ENCODE measurements around the gene NXPE1. TPM values are rescaled to one million over a fixed set of nuclear protein-coding genes. Genes with fewer than 3 reads are reported as not detected.

NXPE1 gene
- total RNA-seq, 1 donor from 2014 or later: not detected

- no peak for DNase-seq (ENCODE audit: low spot score in 2 of 2)
- H3K27ac ChIP-seq: no peak overlapping the region
- H3K4me3 ChIP-seq: no peak overlapping the region
- peaks cover 0 to 9% of the 10 kb centered on the region in 2 donors for H3K9me3 ChIP-seq
- no peaks in the 10 kb centered on the region for H3K4me1 ChIP-seq
- no peaks in the 10 kb centered on the region for H3K27me3 ChIP-seq
- no peaks in the 10 kb centered on the region for H3K36me3 ChIP-seq
- intact Hi-C loops (cut with DNase I): no loop called here
- no peak for TF ChIP-seq CTCF (IDR thresholded peaks at IDR 0.05)
Measured at GRCh38 chr11:114501901-114502300, 57.8 kb downstream of the NXPE1 start.

GRCh38 chr11:114499756-114500155 is 59.9 kb downstream of the NXPE1 start:
- intact Hi-C loops (cut with DNase I): no loop called here
- Histone ChIP-seq H3K27ac (no peak overlapping the region), H3K4me3 (no peak overlapping the region), H3K9me3 (no peaks in the 10 kb centered on the region), H3K27me3 (no peaks in the 10 kb centered on the region), H3K36me3 (no peaks in the 10 kb centered on the region), H3K4me1 (no peaks in the 10 kb centered on the region)
- no peak for DNase-seq (ENCODE audit: low spot score in 2 of 2)
- no peak for TF ChIP-seq CTCF (IDR thresholded peaks at IDR 0.05)

- intact Hi-C loops (cut with DNase I): no loop called here
- Histone ChIP-seq H3K4me1 (no peaks in the 10 kb centered on the region), H3K27me3 (no peaks in the 10 kb centered on the region), H3K9me3 (no peaks in the 10 kb centered on the region), H3K4me3 (no peak overlapping the region), H3K27ac (no peak overlapping the region), H3K36me3 (no peaks in the 10 kb centered on the region)
- no peak for DNase-seq (ENCODE audit: low spot score in 2 of 2)
- no peak for TF ChIP-seq CTCF (IDR thresholded peaks at IDR 0.05)
Measured at GRCh38 chr11:114496915-114497314, 62.8 kb downstream of the NXPE1 start.

GRCh38 chr11:114483929-114484328 is 75.8 kb downstream of the NXPE1 start:
- Histone ChIP-seq H3K36me3 (no peaks in the 10 kb centered on the region), H3K4me3 (no peak overlapping the region), H3K27me3 (no peaks in the 10 kb centered on the region), H3K4me1 (no peaks in the 10 kb centered on the region), H3K9me3 (no peaks in the 10 kb centered on the region), H3K27ac (no peak overlapping the region)
- no peak for TF ChIP-seq CTCF (IDR thresholded peaks at IDR 0.05)
- DNase-seq (ENCODE audit: low spot score in 2 of 2): no peak
- intact Hi-C loops (cut with DNase I): no loop called here

GRCh38 chr11:114482114-114482513 is 77.6 kb downstream of the NXPE1 start:
- TF ChIP-seq CTCF (IDR thresholded peaks at IDR 0.05): no peak
- Histone ChIP-seq H3K4me3 (no peak overlapping the region), H3K9me3 (no peaks in the 10 kb centered on the region), H3K36me3 (no peaks in the 10 kb centered on the region), H3K27me3 (no peaks in the 10 kb centered on the region), H3K27ac (no peak overlapping the region), H3K4me1 (no peaks in the 10 kb centered on the region)
- DNase-seq (ENCODE audit: low spot score in 2 of 2): no peak
- intact Hi-C loops (cut with DNase I): no loop called here

GRCh38 chr11:114479331-114479730 is 80.3 kb downstream of the NXPE1 start:
- no peaks in the 10 kb centered on the region for H3K36me3 ChIP-seq
- TF ChIP-seq CTCF (IDR thresholded peaks at IDR 0.05): no peak
- no peaks in the 10 kb centered on the region for H3K9me3 ChIP-seq
- intact Hi-C loops (cut with DNase I): no loop called here
- no peak overlapping the region for H3K4me3 ChIP-seq
- H3K27me3 ChIP-seq: no peaks in the 10 kb centered on the region
- no peak for DNase-seq (ENCODE audit: low spot score in 2 of 2)
- H3K4me1 ChIP-seq: no peaks in the 10 kb centered on the region
- H3K27ac ChIP-seq: no peak overlapping the region

Data from ascending aorta (tissue), 2 donors.